SK-MEL-5 (cell line): ENCODE measurements around the gene SNTG2. TPM values are rescaled to one million over a fixed set of nuclear protein-coding genes. Genes with fewer than 3 reads are reported as not detected.
A peak's percentile ranks its signal among the peaks of the same experiment; 100 is the strongest.

Experiments
- DNase-seq: peaks from one replicate; pipeline ENCODE4 v3.0.0-alpha.2; 2016; ENCODE audit warnings: low read depth, low spot score
- in situ Hi-C: cut with HindIII; loops from 2 replicates; pipeline ENCODE4 v1.10.0; 2016; ENCODE audit warnings: low sequenced_read_pairs, high pct_unique_total_duplicates, low pct_unique_long_range_greater_than_20kb
- total RNA-seq: library from RNA; depleted of rRNA; stranded (reverse); fragments of >200 nt; shearing (Covaris generic); gene quantifications from 2 replicates; pipeline ENCODE4 v1.2.3, GENCODE V29; 2014

Gene SNTG2
- total RNA-seq, 1 experiment from 2014 or later: not detected

DNA sequence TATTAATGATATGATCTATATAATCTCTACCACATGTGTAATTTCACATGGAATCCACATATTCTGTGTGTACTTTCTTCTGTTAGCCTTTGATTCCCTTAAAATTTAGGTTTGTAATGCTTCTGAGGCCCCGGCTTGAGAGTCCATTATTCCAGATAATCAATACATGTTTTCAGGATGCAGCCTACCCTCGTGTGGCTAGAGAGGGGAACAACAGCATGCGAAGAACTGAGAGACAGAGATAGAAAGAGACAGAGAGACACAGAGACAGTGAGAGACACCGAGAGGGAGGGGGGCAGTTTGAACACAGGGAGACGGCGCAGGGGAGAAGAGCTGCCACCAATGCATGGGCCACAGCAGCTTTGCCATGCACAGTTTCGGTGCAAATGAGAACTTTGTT, 185.4 kb downstream of the SNTG2 start:
- DNase-seq: peak; percentile 59
- in situ Hi-C loops: no loop called here

GRCh38 chr2:1136846-1137245, 186.2 kb downstream of the SNTG2 start:
- in situ Hi-C loops: no loop called here
- DNase-seq: no peak

GRCh38 chr2:1137264-1137663, 186.6 kb downstream of the SNTG2 start:
- no peak for DNase-seq
- in situ Hi-C loops: no loop called here

DNA sequence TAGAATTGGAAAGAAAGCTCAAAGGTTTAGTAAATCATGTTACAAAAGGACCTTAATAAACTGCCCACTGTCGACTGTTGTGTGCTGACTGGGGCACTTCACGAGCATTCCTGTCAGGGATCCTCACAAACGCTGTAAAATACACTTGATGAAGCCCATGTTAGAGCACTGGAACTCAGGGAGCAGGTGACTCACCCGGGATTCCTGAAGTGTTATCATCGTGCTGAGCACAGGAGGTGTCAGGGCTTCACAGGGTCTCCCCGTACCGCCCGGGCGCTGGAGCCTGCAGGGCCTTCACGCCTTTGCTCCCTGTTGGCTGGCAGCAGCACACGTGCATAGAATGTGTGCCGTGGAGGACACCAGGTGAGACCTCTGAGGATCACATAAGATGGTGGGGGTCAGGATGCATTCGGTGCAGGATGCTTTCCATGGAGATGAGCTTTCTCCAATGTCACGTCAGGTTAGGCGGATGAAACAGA, 187.3 kb downstream of the SNTG2 start:
- in situ Hi-C loops: no loop called here
- no peak for DNase-seq

DNA sequence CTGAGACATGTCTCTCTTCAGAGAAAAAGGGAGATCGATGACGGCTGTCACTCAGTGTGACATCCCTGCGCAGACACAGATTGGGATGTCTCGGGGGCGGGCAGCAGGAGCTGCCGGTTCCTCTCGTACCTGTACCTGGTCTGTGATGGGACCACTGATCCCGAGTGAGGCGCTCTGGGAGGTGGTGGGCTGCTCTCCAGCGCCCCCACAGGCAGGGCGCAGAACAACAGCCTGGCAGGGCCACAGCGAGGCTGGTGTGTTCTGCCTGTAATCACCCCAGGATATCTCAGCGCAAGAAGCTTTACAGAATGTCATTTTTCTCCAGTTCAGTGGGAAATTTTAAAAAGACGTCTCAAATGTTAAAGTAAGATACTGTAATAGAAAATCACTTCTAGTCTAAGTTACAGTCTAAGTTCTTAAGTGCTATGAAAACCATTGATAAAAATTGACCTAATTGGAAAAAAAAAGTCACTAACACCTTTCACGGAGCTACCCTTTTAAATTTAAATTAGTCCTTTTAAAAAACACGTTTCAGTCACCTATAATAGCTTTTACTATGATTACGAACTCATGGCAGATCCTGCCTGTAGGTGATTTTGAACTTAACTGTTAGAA, 189.8 kb downstream of the SNTG2 start:
- DNase-seq: peak; percentile 58
- in situ Hi-C loops: no loop called here

DNA sequence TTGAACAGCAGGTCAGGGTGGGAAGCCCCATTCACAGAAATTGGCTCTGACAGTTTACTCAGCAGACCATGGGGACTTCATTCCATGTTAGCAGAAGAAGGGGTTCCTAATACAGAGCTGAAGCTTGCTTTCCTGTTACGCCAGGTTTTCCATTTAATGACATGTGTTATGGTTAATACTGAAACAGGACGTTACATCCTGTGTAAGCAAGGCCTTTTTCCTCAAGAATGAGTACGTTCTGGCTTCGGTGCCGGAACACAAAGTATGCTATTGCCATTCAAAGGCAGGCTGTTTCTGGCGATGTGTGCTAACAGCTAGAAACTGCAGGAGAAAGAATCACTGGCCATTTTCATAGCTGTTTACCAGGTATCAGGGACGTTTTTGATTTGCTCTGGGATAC, 190.4 kb downstream of the SNTG2 start:
- no peak for DNase-seq
- in situ Hi-C loops: no loop called here

DNA sequence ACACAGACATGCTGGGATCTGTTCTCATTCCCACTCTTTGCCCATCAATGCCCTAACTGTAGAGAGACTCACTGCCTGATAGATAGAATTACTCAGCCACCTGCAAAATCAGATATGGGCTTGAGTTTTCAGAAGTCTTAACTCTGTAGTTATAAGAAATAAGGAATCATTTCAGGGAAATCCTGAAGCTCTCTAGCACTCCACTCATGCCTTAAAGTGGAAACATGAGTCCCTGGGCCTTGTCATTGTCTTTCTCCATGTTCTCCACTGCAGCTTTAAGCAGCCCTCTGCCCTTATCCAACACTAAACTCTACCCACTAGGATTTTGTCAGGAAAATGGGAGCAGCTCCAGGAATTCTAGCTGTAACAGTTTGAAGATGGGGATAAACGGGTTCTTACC, 192.5 kb downstream of the SNTG2 start:
- in situ Hi-C loops: no loop called here
- no peak for DNase-seq

DNA sequence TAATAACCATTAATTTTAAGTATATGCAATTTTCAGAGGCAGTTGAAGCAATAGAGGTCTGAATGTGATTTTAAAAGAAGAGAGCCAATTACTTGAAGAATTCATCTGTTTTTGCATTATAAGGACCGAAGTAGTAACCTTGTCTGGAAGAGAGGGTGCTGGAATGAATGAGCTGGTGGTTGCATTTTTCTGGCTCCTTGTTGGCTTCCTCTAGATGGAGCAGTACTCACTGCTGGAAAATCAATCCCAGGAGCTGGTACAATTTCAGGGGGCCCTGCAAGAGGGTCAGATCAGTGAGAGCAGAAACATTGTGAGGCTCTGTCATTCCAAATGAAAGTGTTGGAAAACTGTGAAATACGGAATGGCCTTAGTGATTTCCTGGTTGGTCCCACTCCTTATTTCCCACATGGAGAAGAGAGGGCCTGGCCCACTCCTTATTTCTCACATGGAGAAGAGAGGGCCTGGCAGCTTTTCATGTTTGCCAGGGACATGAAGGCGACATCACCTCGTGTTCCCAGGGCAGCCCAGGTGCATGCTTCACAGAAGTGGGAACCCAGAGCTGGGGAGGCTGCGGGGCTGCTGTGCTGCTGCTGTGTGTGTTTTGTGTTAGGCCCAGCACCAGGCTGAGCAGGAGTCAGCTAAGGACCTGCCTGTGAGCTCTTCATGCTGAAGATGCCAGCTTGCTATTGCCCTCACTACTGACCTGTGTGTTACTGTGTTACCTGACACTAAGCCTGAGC, 197.4 kb downstream of the SNTG2 start:
- in situ Hi-C loops: no loop called here
- DNase-seq: no peak

GRCh38 chr2:1150724-1151511, 200.3 kb downstream of the SNTG2 start:
- in situ Hi-C loops: no loop called here
- no peak for DNase-seq

- in situ Hi-C loops: no loop called here
- no peak for DNase-seq
Measured at GRCh38 chr2:1152375-1152774, 201.7 kb downstream of the SNTG2 start.

DNA sequence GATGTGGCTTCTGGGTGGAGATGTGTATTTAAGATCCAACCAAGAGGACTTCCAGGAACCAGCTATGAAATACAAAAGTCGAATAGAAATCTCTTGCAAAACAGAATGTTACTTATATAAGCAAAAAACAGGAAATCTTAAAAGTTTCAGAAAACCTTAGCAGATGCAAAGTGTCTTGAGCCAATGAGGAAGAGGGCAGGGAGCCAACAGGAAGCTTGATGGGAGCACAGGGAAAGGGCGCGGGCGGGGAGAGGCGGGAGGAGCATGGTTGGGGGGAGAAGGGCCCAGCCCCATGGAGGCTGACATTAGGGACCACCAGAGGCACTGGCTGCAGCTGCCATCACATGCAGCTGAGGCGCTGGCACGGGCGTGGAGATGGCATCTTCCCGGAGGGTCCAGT, 203.3 kb downstream of the SNTG2 start:
- no peak for DNase-seq
- in situ Hi-C loops: no loop called here

GRCh38 chr2:1154710-1155594, 204.3 kb downstream of the SNTG2 start:
- no peak for DNase-seq

GRCh38 chr2:1156059-1156458, 205.4 kb downstream of the SNTG2 start:
- no peak for DNase-seq
- in situ Hi-C loops: no loop called here

More at GRCh38 chr2:1154710-1155594, 204.3 kb downstream of the SNTG2 start:
- in situ Hi-C loops: no loop called here

GRCh38 chr2:1156531-1156930, 205.9 kb downstream of the SNTG2 start:
- in situ Hi-C loops: no loop called here
- DNase-seq: no peak

- in situ Hi-C loops: no loop called here
Measured at GRCh38 chr2:1157107-1157506, 206.5 kb downstream of the SNTG2 start.

DNA sequence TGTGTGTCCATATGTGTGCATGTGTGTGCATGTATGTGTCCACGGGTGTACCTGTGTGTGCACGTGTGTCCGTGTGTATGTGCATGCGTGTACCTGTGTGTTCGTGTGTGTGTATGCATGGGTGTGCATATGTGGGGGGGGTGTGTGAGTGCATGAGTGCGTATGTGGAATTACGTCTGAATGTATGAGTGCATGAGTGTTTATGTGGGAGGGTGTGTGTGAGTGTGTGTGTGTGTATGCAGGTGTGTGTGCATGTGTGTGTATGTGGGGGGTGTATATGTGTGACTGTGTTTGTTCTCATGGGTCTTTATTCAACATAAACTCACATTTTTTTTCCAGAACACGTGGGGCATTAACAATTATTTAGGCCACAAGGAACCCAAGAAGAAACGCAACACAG, 208.4 kb downstream of the SNTG2 start:
- DNase-seq: no peak
- in situ Hi-C loops: no loop called here

More at GRCh38 chr2:1157107-1157506, 206.5 kb downstream of the SNTG2 start:
- no peak for DNase-seq

DNA sequence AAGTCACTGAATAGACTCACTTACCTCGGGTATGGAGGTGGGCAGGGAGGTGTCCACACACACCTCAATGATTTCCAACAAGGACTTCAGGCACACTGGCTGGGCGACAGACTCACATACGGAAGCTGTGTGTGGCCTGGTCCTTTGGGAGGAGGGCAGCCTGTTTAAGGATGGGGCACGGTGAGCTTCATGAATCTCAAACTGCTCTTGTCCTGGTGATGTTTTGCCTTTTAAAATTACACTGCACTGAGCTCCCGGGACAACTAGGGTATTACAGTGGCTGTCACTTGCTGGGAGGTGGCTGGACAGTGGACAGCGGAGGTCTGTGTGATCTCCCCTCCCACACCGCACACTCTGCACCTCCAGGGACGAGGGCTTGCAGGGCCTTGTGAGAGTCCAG, 211.6 kb downstream of the SNTG2 start:
- in situ Hi-C loops: no loop called here
- DNase-seq: no peak
